GM21825 (cell line): ENCODE measurements around the gene OR5J2.
"Not testable (repeated sequence)": the region's sequence is repeated elsewhere in the genome, so short reads cannot be mapped to it uniquely, and the experiment has no call there.

ENCODE experiments used
- ATAC-seq: cut with Tn5 transposase; IDR thresholded peaks from one replicate; pipeline ENCODE4 v1.9.1; 2021; ENCODE audit warnings: mild to moderate bottlenecking, moderate library complexity; ENCODE audit not compliant: unreplicated experiment

Gene OR5J2

GRCh38 chr11:56176318-56176717, at the start of gene OR5J2:
OR5J2 (plus strand) TSS chr11:56176618; CDS start chr11:56176618, 0 bp downstream.
- ATAC-seq, result no peak

- ATAC-seq, result no peak
These were observed 36.2 kb upstream of the OR5J2 start, which contains the start of gene OR8J3 for GRCh38 chr11:56140151-56140661. OR8J3 (minus strand) TSS chr11:56140201; CDS start chr11:56137718, 2,483 bp downstream.

GRCh38 chr11:56143681-56144080, 32.7 kb upstream of the OR5J2 start:
- not testable (repeated sequence) for ATAC-seq

- ATAC-seq, result no peak
These were observed 25.0 kb upstream of the OR5J2 start for GRCh38 chr11:56151376-56151775.

GRCh38 chr11:56152333-56152732, 24.1 kb upstream of the OR5J2 start:
- no peak for ATAC-seq

GRCh38 chr11:56160217-56160616, 16.2 kb upstream of the OR5J2 start, which contains the start of gene OR8K5:
OR8K5 (minus strand) TSS chr11:56160317; CDS start chr11:56160317, 0 bp downstream.
- no peak for ATAC-seq

- no peak for ATAC-seq
These were observed 12.6 kb upstream of the OR5J2 start for GRCh38 chr11:56163804-56164203.

GRCh38 chr11:56172256-56172830, 4.1 kb upstream of the OR5J2 start:
- ATAC-seq, result no peak

- no peak for ATAC-seq
These were observed 7.0 kb downstream of the OR5J2 start for GRCh38 chr11:56183459-56183858.

- ATAC-seq, result no peak
These were observed 12.2 kb downstream of the OR5J2 start for GRCh38 chr11:56188602-56189001.

- no peak for ATAC-seq
These were observed 20.3 kb downstream of the OR5J2 start for GRCh38 chr11:56196705-56197104.

GRCh38 chr11:56197367-56197766, 20.9 kb downstream of the OR5J2 start:
- ATAC-seq, result no peak

GRCh38 chr11:56207790-56208189, 31.4 kb downstream of the OR5J2 start:
- ATAC-seq, result no peak

- ATAC-seq, result no peak
These were observed 38.1 kb downstream of the OR5J2 start for GRCh38 chr11:56214537-56214936.

- not testable (repeated sequence) for ATAC-seq
These were observed 43.3 kb downstream of the OR5J2 start for GRCh38 chr11:56219735-56220134.
